Measurements from ENCODE around the gene SUSD5.

DNA sequence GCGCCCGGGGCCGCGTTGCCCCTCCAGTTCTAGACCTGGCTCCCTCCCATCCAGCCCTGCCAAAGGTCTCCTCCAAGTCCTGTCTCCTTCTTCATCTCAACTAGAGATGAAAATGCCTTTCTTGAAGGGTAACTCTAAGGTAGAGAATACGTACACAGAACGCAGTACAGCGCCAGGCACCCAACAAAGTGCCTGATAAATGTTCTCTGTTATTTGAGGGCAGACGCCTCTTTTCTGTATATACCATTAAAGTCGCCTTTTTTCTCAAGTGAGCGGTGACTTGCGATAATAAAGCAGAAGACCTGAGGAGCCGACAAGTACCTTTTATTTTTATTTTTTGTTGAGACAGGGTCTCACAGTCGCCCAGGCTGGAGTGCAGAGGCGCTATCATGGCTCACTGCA lies 104.0 kb downstream of the SUSD5 start:
- TF ChIP-seq RAD21 (IDR thresholded peaks at IDR 0.05; ENCODE audit: low read length), result no peak
- TF ChIP-seq POLR2A (IDR thresholded peaks at IDR 0.05; ENCODE audit: low read depth, low read length), result no peak
- TF ChIP-seq, protein P1, sequence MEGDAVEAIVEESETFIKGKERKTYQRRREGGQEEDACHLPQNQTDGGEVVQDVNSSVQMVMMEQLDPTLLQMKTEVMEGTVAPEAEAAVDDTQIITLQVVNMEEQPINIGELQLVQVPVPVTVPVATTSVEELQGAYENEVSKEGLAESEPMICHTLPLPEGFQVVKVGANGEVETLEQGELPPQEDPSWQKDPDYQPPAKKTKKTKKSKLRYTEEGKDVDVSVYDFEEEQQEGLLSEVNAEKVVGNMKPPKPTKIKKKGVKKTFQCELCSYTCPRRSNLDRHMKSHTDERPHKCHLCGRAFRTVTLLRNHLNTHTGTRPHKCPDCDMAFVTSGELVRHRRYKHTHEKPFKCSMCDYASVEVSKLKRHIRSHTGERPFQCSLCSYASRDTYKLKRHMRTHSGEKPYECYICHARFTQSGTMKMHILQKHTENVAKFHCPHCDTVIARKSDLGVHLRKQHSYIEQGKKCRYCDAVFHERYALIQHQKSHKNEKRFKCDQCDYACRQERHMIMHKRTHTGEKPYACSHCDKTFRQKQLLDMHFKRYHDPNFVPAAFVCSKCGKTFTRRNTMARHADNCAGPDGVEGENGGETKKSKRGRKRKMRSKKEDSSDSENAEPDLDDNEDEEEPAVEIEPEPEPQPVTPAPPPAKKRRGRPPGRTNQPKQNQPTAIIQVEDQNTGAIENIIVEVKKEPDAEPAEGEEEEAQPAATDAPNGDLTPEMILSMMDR (conservative IDR thresholded peaks at IDR 0.05; ENCODE audit: low read depth, low read length), result no peak
- no peak for TF ChIP-seq RCOR1 (IDR thresholded peaks at IDR 0.05; ENCODE audit: insufficient replicate concordance, low read length)
- TF ChIP-seq MXI1 (IDR thresholded peaks at IDR 0.05; ENCODE audit: borderline replicate concordance, low read depth, low read length), result no peak

Data from IMR-90 (cell line).